ENCODE results near the gene CARNS1.

DNA sequence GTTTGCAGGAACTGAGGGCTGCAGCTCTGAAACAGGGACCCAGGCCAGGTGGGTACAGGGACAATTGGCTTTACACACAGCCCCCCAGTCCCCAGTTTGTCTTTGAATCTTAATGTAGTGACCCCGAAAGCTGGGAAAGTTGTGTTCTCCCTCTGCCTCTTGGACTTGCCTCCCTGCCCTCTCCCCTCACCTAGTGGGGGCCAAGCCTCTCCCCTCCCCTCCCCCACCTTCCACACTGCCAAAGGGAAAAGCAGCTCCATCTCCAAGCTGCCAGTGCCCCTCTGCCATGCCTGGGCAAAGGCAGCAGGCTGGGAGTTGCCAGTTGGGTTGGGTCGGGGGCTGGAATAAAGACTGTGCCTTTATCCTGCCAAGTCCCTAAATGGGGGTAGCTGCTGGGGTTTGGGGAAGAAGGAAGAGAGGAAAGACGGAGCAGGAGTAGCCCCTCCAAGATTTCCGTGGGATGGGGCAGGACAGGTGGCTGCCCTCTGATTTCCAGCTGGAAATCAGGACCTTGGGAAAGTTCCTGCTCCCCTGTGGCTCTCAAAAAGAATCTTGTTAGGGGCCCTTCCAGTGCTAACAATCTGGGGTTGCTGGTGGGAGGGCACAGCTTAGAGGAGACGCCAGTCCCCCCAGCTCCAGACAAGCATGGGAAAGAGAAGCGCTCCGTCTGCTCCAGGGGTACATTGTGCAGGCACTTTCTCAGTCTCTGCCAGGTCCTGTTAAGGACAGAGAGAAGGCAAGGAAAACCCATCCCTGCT is 39.2 kb upstream of the CARNS1 start:
- TF ChIP-seq POLR2A (IDR thresholded peaks at IDR 0.05) (no peak), CTCF (IDR thresholded peaks at IDR 0.05) (no peak), POLR2AphosphoS5 (IDR thresholded peaks at IDR 0.05; ENCODE audit: insufficient read depth in 1 of 2, low read depth in 1 of 2) (no peak)
